PC-9 (cell line): ENCODE measurements around the gene CDON. TPM values are rescaled to one million over a fixed set of nuclear protein-coding genes. Genes with fewer than 3 reads are reported as not detected.
"Not testable (repeated sequence)": the region's sequence is repeated elsewhere in the genome, so short reads cannot be mapped to it uniquely, and the experiment has no call there.

Experiments used
- BruUV-seq: library from RNA; stranded (reverse); fragments of 400-500 nt; replicated peaks from 2 replicates; lab custom pipeline; 2021; lab: Mats Ljungman, UMichigan
- CTCF ChIA-PET: fragments of 300-600 bp; sonication (Branson Sonifier 250); formaldehyde crosslinking; loops from one replicate; lab custom pipeline; 2022; ENCODE audit warnings: antibody characterized with exemption; lab: Charles Lee
- POLR2A ChIA-PET: fragments of 300-600 bp; sonication (Branson Sonifier 250); formaldehyde crosslinking; loops from one replicate; lab custom pipeline; 2022; ENCODE audit warnings: antibody characterized with exemption; ENCODE audit not compliant: unreplicated experiment; lab: Charles Lee
- DNase-seq, 2 experiments: peaks; one replicate each; pipeline versions ENCODE4 v3.0.0 to v3.0.0-alpha.2; 2015 to 2022; ENCODE audit warnings: mixed read lengths in 1 of 2
- H2AFZ ChIP-seq: fragments of 200-600 bp; sonication (generic); 2 replicates; pipeline ENCODE4 v1.8.1; 2017; ENCODE audit warnings: antibody characterized with exemption
- H3F3A ChIP-seq: fragments of 200-600 bp; sonication (generic); 2 replicates; pipeline ENCODE4 v1.8.1; 2017; ENCODE audit warnings: antibody characterized with exemption, mild to moderate bottlenecking, low read depth; ENCODE audit not compliant: insufficient read depth
- H3K27ac ChIP-seq: fragments of 200-600 bp; sonication (generic); 2 replicates; pipeline ENCODE4 v1.6.1; 2016; ENCODE audit warnings: mixed run types
- H3K27me3 ChIP-seq: fragments of 200-600 bp; sonication (generic); 2 replicates; pipeline ENCODE4 v1.6.1; 2016; ENCODE audit warnings: low read depth, mixed run types; ENCODE audit not compliant: insufficient read depth
- H3K36me3 ChIP-seq: fragments of 200-600 bp; sonication (generic); 2 replicates; pipeline ENCODE4 v1.6.1; 2016; ENCODE audit warnings: low read depth, mixed run types
- H3K4me1 ChIP-seq: fragments of 200-600 bp; sonication (generic); replicated peaks from 2 replicates; pipeline ENCODE4 v1.6.1; 2016; ENCODE audit warnings: mixed run types; ENCODE audit not compliant: insufficient read depth
- H3K4me2 ChIP-seq: fragments of 200-600 bp; sonication (generic); 2 replicates; pipeline ENCODE4 v1.6.1; 2017; ENCODE audit warnings: mixed run types
- H3K4me3 ChIP-seq: fragments of 200-600 bp; sonication (generic); 2 replicates; pipeline ENCODE4 v1.6.1; 2016; ENCODE audit warnings: mixed run types
- H3K79me2 ChIP-seq: fragments of 200-600 bp; sonication (generic); 2 replicates; pipeline ENCODE4 v1.6.1; 2017; ENCODE audit warnings: low read depth, mixed run types
- H3K9me2 ChIP-seq: fragments of 200-600 bp; sonication (generic); 2 replicates; pipeline ENCODE4 v1.8.1; 2017; ENCODE audit warnings: mild to moderate bottlenecking; ENCODE audit not compliant: insufficient read depth
- H3K9me3 ChIP-seq: fragments of 200-600 bp; sonication (generic); 2 replicates; pipeline ENCODE4 v1.8.1; 2016; ENCODE audit warnings: low read depth; ENCODE audit not compliant: insufficient read depth
- H4K20me1 ChIP-seq: fragments of 200-600 bp; sonication (generic); 2 replicates; pipeline ENCODE4 v1.8.1; 2017; ENCODE audit not compliant: insufficient read depth
- EZH2 ChIP-seq: fragments of 200-600 bp; sonication (generic); IDR thresholded peaks from 2 replicates; pipeline ENCODE4 v1.8.0; 2017; ENCODE audit warnings: antibody characterized with exemption, low read depth
- intact Hi-C: fragments of 100-400 bp; cut with micrococcal nuclease; formaldehyde crosslinking; loops from one replicate; pipeline ENCODE4 v1.10.0; 2022; ENCODE audit not compliant: unreplicated experiment
- total RNA-seq: library from RNA; stranded (reverse); gene quantifications from 2 replicates; pipeline ENCODE4 v1.2.3, GENCODE V29; 2021
- TF ChIP-seq, protein P1 (sequence below): fragments of 200-600 bp; sonication (generic); conservative IDR thresholded peaks from 2 replicates; pipeline ENCODE4 v1.6.1; 2017; ENCODE audit warnings: mixed run types, antibody characterized with exemption, mild to moderate bottlenecking, moderate library complexity

CDON gene
- total RNA-seq, 1 experiment from 2014 or later, result 10.0 TPM

DNA sequence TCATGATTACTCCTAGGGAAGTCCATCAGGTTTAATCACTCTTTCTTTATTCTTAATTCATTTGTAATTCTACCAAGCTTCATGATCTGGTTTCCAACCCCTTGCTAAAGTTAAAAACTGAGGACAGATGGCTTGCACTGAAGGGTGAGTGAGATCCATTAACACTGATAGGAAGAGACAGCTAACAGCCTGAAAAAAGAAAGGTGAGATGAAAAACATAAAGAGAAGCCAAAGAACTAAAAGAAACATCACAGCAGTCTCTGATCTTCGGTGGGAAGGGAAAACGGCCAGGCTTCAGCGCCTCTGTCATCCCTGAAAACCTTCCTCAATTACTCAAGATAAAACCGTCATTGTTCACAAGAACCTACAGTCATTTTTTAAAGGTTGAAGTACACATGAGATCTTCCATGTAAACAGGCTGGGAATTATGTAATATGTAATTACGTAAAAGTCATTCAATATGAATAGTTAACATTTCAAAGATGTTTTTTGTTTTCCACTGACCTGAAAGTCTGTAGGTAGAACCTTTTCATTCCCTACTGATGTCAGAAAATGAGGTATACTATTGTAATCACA lies 75.5 kb downstream of the CDON start:
- intact Hi-C loops, result no loop called here
- ChIA-PET POLR2A (no interaction called here), CTCF (no interaction called here)

DNA sequence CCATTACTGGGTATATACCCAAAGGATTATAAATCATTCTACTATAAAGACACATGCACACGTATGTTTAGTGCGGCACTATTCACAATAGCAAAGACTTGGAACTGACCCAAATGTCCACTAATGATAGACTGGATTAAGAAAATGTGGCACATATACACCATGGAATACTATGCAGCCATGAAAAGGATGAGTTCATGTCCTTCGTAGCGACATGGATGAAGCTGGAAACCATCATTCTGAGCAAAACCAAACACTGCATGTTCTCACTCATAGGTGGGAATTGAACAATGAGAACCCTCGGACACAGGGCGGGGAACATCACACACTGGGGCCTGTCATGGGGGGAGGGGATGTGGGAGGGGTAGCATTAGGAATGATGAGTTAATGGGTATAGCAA lies 76.7 kb downstream of the CDON start:
- intact Hi-C loops, H3K79me2 ChIP-seq, H3K36me3 ChIP-seq, H3K9me2 ChIP-seq, H3K4me3 ChIP-seq, CTCF ChIA-PET, H2AFZ ChIP-seq, POLR2A ChIA-PET, H3K27me3 ChIP-seq, H3K27ac ChIP-seq, BruUV-seq, H3K9me3 ChIP-seq, H3F3A ChIP-seq, DNase-seq, H3K4me2 ChIP-seq, H3K4me1 ChIP-seq, H4K20me1 ChIP-seq: not testable (repeated sequence)

More for the DNA sequence above, 75.5 kb downstream of the CDON start:
- no peaks in the 10 kb centered on the region for H3F3A ChIP-seq
- no peaks in the 10 kb centered on the region for H4K20me1 ChIP-seq
- H3K9me2 ChIP-seq, result no peaks in the 10 kb centered on the region
- no peak overlapping the region for H3K27ac ChIP-seq
- H3K79me2 ChIP-seq, result no peaks in the 10 kb centered on the region
- no peak for DNase-seq
- no peak overlapping the region for H3K4me3 ChIP-seq
- no peak overlapping the region for H3K4me2 ChIP-seq
- no peaks in the 10 kb centered on the region for H3K4me1 ChIP-seq
- TF ChIP-seq EZH2, result no peak
- no peak overlapping the region for H2AFZ ChIP-seq
- no TSS peak for BruUV-seq
- no peaks in the 10 kb centered on the region for H3K36me3 ChIP-seq
- H3K9me3 ChIP-seq, result no peaks in the 10 kb centered on the region
- H3K27me3 ChIP-seq, result no peaks in the 10 kb centered on the region

DNA sequence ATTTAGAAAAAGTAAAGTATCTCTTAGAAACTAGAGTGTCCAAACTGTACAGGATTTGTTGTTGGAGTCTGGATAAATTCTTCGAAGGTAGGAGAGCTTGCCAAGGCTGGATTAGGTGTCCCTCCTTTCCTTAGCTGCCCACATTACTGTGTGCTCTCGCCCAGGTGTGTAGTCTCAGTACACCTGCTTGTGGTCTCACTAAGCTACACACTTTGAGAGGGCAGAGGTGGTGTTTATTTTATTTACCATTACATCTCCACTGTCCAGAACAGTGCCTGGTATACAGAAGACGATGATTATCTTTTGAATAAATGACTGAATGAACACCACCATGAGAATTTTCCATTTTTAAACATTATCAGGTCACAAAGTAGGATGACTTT lies 80.3 kb downstream of the CDON start:
- intact Hi-C loops, result no loop called here

DNA sequence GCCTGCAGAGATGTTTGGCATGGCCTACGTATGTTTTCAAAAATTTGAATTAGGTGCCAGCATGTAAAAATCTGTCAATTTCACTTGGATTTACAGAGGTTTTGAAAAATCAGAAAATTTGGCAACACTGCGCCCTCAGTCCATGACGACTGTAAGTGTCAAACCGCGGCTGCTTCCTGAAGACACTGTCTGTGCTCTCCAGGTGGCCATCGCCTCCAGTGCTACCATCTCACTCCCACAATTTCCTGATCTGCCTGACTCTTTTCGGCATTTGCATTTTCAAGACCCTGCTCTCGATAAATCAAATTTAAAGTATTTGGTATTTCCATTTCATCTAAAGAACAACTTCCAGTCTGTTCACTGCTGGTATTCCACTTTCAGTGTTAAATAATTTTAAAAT lies 82.2 kb downstream of the CDON start:
- Histone ChIP-seq H3K9me3 (no peaks in the 10 kb centered on the region), H3F3A (no peaks in the 10 kb centered on the region), H3K9me2 (no peaks in the 10 kb centered on the region), H4K20me1 (no peaks in the 10 kb centered on the region), H3K27ac (no peak overlapping the region), H3K4me3 (no peak overlapping the region), H3K4me1 (no peaks in the 10 kb centered on the region), H3K27me3 (no peaks in the 10 kb centered on the region), H3K36me3 (no peaks in the 10 kb centered on the region), H3K4me2 (no peak overlapping the region), H2AFZ (no peak overlapping the region), H3K79me2 (no peaks in the 10 kb centered on the region)
- POLR2A ChIA-PET, result no interaction called here
- no peak for TF ChIP-seq EZH2
- TF ChIP-seq, protein P1, sequence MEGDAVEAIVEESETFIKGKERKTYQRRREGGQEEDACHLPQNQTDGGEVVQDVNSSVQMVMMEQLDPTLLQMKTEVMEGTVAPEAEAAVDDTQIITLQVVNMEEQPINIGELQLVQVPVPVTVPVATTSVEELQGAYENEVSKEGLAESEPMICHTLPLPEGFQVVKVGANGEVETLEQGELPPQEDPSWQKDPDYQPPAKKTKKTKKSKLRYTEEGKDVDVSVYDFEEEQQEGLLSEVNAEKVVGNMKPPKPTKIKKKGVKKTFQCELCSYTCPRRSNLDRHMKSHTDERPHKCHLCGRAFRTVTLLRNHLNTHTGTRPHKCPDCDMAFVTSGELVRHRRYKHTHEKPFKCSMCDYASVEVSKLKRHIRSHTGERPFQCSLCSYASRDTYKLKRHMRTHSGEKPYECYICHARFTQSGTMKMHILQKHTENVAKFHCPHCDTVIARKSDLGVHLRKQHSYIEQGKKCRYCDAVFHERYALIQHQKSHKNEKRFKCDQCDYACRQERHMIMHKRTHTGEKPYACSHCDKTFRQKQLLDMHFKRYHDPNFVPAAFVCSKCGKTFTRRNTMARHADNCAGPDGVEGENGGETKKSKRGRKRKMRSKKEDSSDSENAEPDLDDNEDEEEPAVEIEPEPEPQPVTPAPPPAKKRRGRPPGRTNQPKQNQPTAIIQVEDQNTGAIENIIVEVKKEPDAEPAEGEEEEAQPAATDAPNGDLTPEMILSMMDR, result no peak
- CTCF ChIA-PET, result no interaction called here
- intact Hi-C loops, result no loop called here
- no TSS peak for BruUV-seq
- DNase-seq, result no peak

More for the DNA sequence above, 80.3 kb downstream of the CDON start:
- TF ChIP-seq, protein P1, result no peak
- no peak for TF ChIP-seq EZH2
- no peak overlapping the region for H3K4me2 ChIP-seq
- ChIA-PET POLR2A (no interaction called here), CTCF (no interaction called here)
- DNase-seq, result no peak
- H3K9me3 ChIP-seq, result no peaks in the 10 kb centered on the region
- H3K9me2 ChIP-seq, result no peaks in the 10 kb centered on the region
- H3K36me3 ChIP-seq, result no peaks in the 10 kb centered on the region
- H3K27me3 ChIP-seq, result no peaks in the 10 kb centered on the region
- no peaks in the 10 kb centered on the region for H3K4me1 ChIP-seq
- no peaks in the 10 kb centered on the region for H4K20me1 ChIP-seq
- H2AFZ ChIP-seq, result no peak overlapping the region
- no peak overlapping the region for H3K4me3 ChIP-seq
- no TSS peak for BruUV-seq
- no peak overlapping the region for H3K27ac ChIP-seq
- no peaks in the 10 kb centered on the region for H3K79me2 ChIP-seq
- no peaks in the 10 kb centered on the region for H3F3A ChIP-seq
